H1 (cell line): ENCODE measurements around the gene SCN2A.

Experiments
- BCL11A ChIP-seq, 2 experiments: IDR thresholded peaks; one replicate each; pipeline ENCODE4 v1.6.1; 2011; ENCODE audit warnings: low read depth in 2 of 2, low read length in 2 of 2, mild to moderate bottlenecking in 2 of 2
- CREB1 ChIP-seq: IDR thresholded peaks from 2 replicates; pipeline ENCODE4 v1.6.1; 2012; ENCODE audit warnings: inconsistent platforms
- EGR1 ChIP-seq: IDR thresholded peaks from 2 replicates; pipeline ENCODE4 v1.6.1; 2011; ENCODE audit warnings: low read depth, low read length, borderline replicate concordance
- FOSL1 ChIP-seq: IDR thresholded peaks from 2 replicates; pipeline ENCODE4 v1.6.1; 2011; ENCODE audit warnings: mild to moderate bottlenecking, low read depth, low read length, moderate library complexity; ENCODE audit not compliant: insufficient read depth
- NRF1 ChIP-seq: IDR thresholded peaks from 2 replicates; pipeline ENCODE4 v1.6.1; 2011; ENCODE audit warnings: mild to moderate bottlenecking, low read depth, low read length, improper control_type of control experiment
- POLR2A ChIP-seq, 2 experiments: IDR thresholded peaks; 1 replicate in 1 of 2; 2 replicates in 1 of 2; pipeline ENCODE4 v1.6.1; 2011; ENCODE audit warnings: low read depth in 2 of 2, low read length in 2 of 2, mild to moderate bottlenecking in 2 of 2; ENCODE audit errors: control extremely low read depth in 1 of 2
- POLR2AphosphoS5 ChIP-seq: IDR thresholded peaks from 2 replicates; pipeline ENCODE4 v1.6.1; 2011; ENCODE audit warnings: low read depth, low read length
- POU5F1 ChIP-seq: IDR thresholded peaks from 2 replicates; pipeline ENCODE4 v1.6.1; 2011; ENCODE audit warnings: low read depth, mild to moderate bottlenecking, low read length, moderate library complexity
- RAD21 ChIP-seq, 2 experiments: IDR thresholded peaks in 1 of 2; conservative IDR thresholded peaks in 1 of 2; 2 replicates each; pipeline ENCODE4 v1.6.1; 2011; ENCODE audit warnings: low read depth in 2 of 2, low read length in 2 of 2, improper control_type of control experiment in 1 of 2, inconsistent platforms in 1 of 2, mild to moderate bottlenecking in 1 of 2, moderate library complexity in 1 of 2
- RFX5 ChIP-seq: IDR thresholded peaks from 2 replicates; pipeline ENCODE4 v1.6.1; 2011; ENCODE audit warnings: low read depth, low read length, improper control_type of control experiment, borderline replicate concordance
- SIRT6 ChIP-seq: IDR thresholded peaks from one replicate; pipeline ENCODE4 v1.7.1; 2012; ENCODE audit warnings: low read length, inconsistent platforms
- USF2 ChIP-seq: IDR thresholded peaks from 2 replicates; pipeline ENCODE4 v1.6.1; 2011; ENCODE audit warnings: low read length, improper control_type of control experiment
- TF ChIP-seq, protein P1 (sequence below), 3 experiments: IDR thresholded peaks; 1 replicate in 2 of 3; 2 replicates in 1 of 3; pipeline versions ENCODE4 v1.5.1 to v1.6.1; 2011; ENCODE audit warnings: low read length in 3 of 3, mild to moderate bottlenecking in 3 of 3, inconsistent platforms in 2 of 3, low read depth in 1 of 3, moderate library complexity in 1 of 3; ENCODE audit not compliant: insufficient read depth in 1 of 3; ENCODE audit errors: control extremely low read depth in 1 of 3
- TF ChIP-seq, protein P2 (sequence below): IDR thresholded peaks from 2 replicates; pipeline ENCODE4 v1.6.1; 2012; ENCODE audit warnings: inconsistent platforms

DNA sequence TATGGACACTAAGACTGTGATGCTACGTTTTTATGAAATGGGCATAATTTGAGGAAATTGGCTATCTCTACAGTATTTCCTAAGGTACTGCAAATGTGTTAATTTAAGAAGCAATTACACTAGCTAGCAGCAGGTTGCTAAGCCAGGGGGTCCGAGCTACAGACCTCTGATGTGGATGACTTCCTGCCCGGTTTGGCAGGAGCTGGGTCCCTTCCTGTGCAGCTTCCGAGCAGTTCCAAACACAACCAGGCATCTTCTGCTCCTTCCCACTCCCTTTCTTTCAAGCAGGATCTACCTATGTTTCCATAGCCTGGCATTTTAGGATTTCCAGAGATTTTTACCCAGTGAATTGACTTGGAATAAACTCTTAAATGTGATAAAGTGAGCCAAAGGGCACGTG, 55.7 kb downstream of the SCN2A start:
- TF ChIP-seq USF2 (no peak), NRF1 (no peak), POU5F1 (no peak), POLR2A (IDR thresholded peaks at IDR 0.05; ENCODE audit: control extremely low read depth in 1 of 2, low read depth in 2 of 2, low read length in 2 of 2) (no peak), POLR2AphosphoS5 (no peak), SIRT6 (no peak), RFX5 (no peak), EGR1 (no peak), CREB1 (no peak), BCL11A (IDR thresholded peaks at IDR 0.05; ENCODE audit: low read depth in 2 of 2, low read length in 2 of 2) (no peak), RAD21 (IDR thresholded peaks at IDR 0.05 in 1 of 2, conservative IDR thresholded peaks at IDR 0.05 in 1 of 2; ENCODE audit: low read depth in 2 of 2, low read length in 2 of 2) (no peak), FOSL1 (no peak)
- TF ChIP-seq, protein P1, sequence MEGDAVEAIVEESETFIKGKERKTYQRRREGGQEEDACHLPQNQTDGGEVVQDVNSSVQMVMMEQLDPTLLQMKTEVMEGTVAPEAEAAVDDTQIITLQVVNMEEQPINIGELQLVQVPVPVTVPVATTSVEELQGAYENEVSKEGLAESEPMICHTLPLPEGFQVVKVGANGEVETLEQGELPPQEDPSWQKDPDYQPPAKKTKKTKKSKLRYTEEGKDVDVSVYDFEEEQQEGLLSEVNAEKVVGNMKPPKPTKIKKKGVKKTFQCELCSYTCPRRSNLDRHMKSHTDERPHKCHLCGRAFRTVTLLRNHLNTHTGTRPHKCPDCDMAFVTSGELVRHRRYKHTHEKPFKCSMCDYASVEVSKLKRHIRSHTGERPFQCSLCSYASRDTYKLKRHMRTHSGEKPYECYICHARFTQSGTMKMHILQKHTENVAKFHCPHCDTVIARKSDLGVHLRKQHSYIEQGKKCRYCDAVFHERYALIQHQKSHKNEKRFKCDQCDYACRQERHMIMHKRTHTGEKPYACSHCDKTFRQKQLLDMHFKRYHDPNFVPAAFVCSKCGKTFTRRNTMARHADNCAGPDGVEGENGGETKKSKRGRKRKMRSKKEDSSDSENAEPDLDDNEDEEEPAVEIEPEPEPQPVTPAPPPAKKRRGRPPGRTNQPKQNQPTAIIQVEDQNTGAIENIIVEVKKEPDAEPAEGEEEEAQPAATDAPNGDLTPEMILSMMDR (IDR thresholded peaks at IDR 0.05; ENCODE audit: control extremely low read depth in 1 of 3, insufficient read depth in 1 of 3, low read depth in 1 of 3, low read length in 3 of 3), result no peak
- TF ChIP-seq, protein P2, sequence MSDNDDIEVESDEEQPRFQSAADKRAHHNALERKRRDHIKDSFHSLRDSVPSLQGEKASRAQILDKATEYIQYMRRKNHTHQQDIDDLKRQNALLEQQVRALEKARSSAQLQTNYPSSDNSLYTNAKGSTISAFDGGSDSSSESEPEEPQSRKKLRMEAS, result no peak
